ENCODE data around the gene NR3C2. TPM values are rescaled to one million over a fixed set of nuclear protein-coding genes. Genes with fewer than 3 reads are reported as not detected.

Gene NR3C2
- total and polyA plus RNA-seq, 2 experiments from 2014 or later = 1.2 to 3.0 TPM

GRCh38 chr4:148072789-148073188, 369.4 kb downstream of the NR3C2 start (continued):
- no peak for TF ChIP-seq ZNF462 (CRISPR knock-in tag; IDR thresholded peaks at IDR 0.05)
- no peak for TF ChIP-seq REST (IDR thresholded peaks at IDR 0.05; ENCODE audit: unreplicated experiment)
- TF ChIP-seq JUNB (IDR thresholded peaks at IDR 0.05; ENCODE audit: unreplicated experiment) = no peak
- no peak for TF ChIP-seq EZH2phosphoT487 (IDR thresholded peaks at IDR 0.05; ENCODE audit: unreplicated experiment)
- no peak for TF ChIP-seq ZNF114 (CRISPR knock-in tag; IDR thresholded peaks at IDR 0.05)
- TF ChIP-seq ZNF331 (CRISPR knock-in tag; IDR thresholded peaks at IDR 0.05; ENCODE audit: low read depth) = no peak
- no peak for TF ChIP-seq STAT1 (IDR thresholded peaks at IDR 0.05; ENCODE audit: unreplicated experiment)
- no peak for TF ChIP-seq POLR2AphosphoS5 (IDR thresholded peaks at IDR 0.05; ENCODE audit: low read depth)
